Endothelial cell (in vitro differentiated cells): ENCODE measurements around the gene PIGT. TPM values are rescaled to one million over a fixed set of nuclear protein-coding genes. Genes with fewer than 3 reads are reported as not detected.

ENCODE experiments used
- DNase-seq: peaks from one replicate; pipeline ENCODE4 v3.0.0; 2021; ENCODE audit warnings: low spot score
- H3K27ac Mint-ChIP-seq: one replicate; pipeline ENCODE4 v1.8.0; 2021; ENCODE audit warnings: mixed read lengths, inconsistent platforms; ENCODE audit not compliant: unreplicated experiment
- H3K27me3 Mint-ChIP-seq: one replicate; pipeline ENCODE4 v1.8.0; 2021; ENCODE audit warnings: mild to moderate bottlenecking, moderate library complexity, mixed read lengths, inconsistent platforms; ENCODE audit not compliant: unreplicated experiment
- H3K36me3 Mint-ChIP-seq: one replicate; pipeline ENCODE4 v1.8.0; 2021; ENCODE audit warnings: mild to moderate bottlenecking, low read depth, mixed read lengths, inconsistent platforms; ENCODE audit not compliant: unreplicated experiment
- H3K4me1 Mint-ChIP-seq: one replicate; pipeline ENCODE4 v1.8.0; 2021; ENCODE audit warnings: mild to moderate bottlenecking, mixed read lengths, inconsistent platforms; ENCODE audit not compliant: unreplicated experiment
- H3K4me3 Mint-ChIP-seq: one replicate; pipeline ENCODE4 v1.8.0; 2021; ENCODE audit warnings: mild to moderate bottlenecking, mixed read lengths, inconsistent platforms; ENCODE audit not compliant: unreplicated experiment
- H3K9me3 Mint-ChIP-seq: one replicate; pipeline ENCODE4 v1.8.0; 2021; ENCODE audit warnings: mixed read lengths, inconsistent platforms; ENCODE audit not compliant: unreplicated experiment
- CTCF ChIP-seq: fragments of 200-600 bp; sonication (generic); IDR thresholded peaks from one replicate; pipeline ENCODE4 v1.5.0; 2021; ENCODE audit warnings: antibody characterized with exemption; ENCODE audit not compliant: unreplicated experiment
- total RNA-seq: library from RNA; stranded (reverse); fragmentation: NEBNext Ultra II Directional; extraction: Animal tissue kit (Norgen Biotek cat#: 25700); gene quantifications from one replicate; pipeline ENCODE4 v1.2.1, GENCODE V29; 2021; ENCODE audit not compliant: unreplicated experiment

PIGT gene
- total RNA-seq, 1 donor from 2014 or later = 68.6 TPM

GRCh38 chr20:45462711-45463509, 47.0 kb downstream of the PIGT start:
- TF ChIP-seq CTCF = no peak
- H3K4me1 Mint-ChIP-seq = no peaks in the 10 kb centered on the region
- no peaks in the 10 kb centered on the region for H3K36me3 Mint-ChIP-seq
- H3K27ac Mint-ChIP-seq = no peak overlapping the region
- no peak for DNase-seq
- no peaks in the 10 kb centered on the region for H3K27me3 Mint-ChIP-seq
- H3K9me3 Mint-ChIP-seq = no peaks in the 10 kb centered on the region
- H3K4me3 Mint-ChIP-seq = no peak overlapping the region

- Mint-ChIP-seq H3K4me1 (no peaks in the 10 kb centered on the region), H3K36me3 (no peaks in the 10 kb centered on the region), H3K27ac (no peak overlapping the region), H3K4me3 (no peak overlapping the region), H3K9me3 (no peaks in the 10 kb centered on the region), H3K27me3 (peaks cover 4% of the 10 kb centered on the region)
- DNase-seq = no peak
- TF ChIP-seq CTCF = no peak
Observed at GRCh38 chr20:45463709-45464108, 47.8 kb downstream of the PIGT start.

GRCh38 chr20:45465491-45466266, 49.7 kb downstream of the PIGT start:
- Mint-ChIP-seq H3K4me3 (no peak overlapping the region), H3K27me3 (peaks cover 7% of the 10 kb centered on the region), H3K4me1 (no peaks in the 10 kb centered on the region), H3K27ac (no peak overlapping the region), H3K36me3 (no peaks in the 10 kb centered on the region), H3K9me3 (no peaks in the 10 kb centered on the region)
- DNase-seq = no peak
- TF ChIP-seq CTCF = no peak

GRCh38 chr20:45467172-45467571, 51.2 kb downstream of the PIGT start:
- TF ChIP-seq CTCF = no peak
- H3K4me3 Mint-ChIP-seq = no peak overlapping the region
- DNase-seq = no peak
- peaks cover 13% of the 10 kb centered on the region for H3K27me3 Mint-ChIP-seq
- H3K9me3 Mint-ChIP-seq = no peaks in the 10 kb centered on the region
- H3K27ac Mint-ChIP-seq = no peak overlapping the region
- peaks cover 5% of the 10 kb centered on the region for H3K4me1 Mint-ChIP-seq
- no peaks in the 10 kb centered on the region for H3K36me3 Mint-ChIP-seq

- Mint-ChIP-seq H3K27ac (no peak overlapping the region), H3K4me3 (no peak overlapping the region), H3K36me3 (no peaks in the 10 kb centered on the region), H3K9me3 (no peaks in the 10 kb centered on the region), H3K4me1 (peaks cover 5% of the 10 kb centered on the region), H3K27me3 (peaks cover 13% of the 10 kb centered on the region)
- no peak for TF ChIP-seq CTCF
- no peak for DNase-seq
Observed at GRCh38 chr20:45467861-45468260, 51.9 kb downstream of the PIGT start.
